H9 (cell line): Measurements from ENCODE around the gene ABLIM1. TPM values are rescaled to one million over a fixed set of nuclear protein-coding genes. Genes with fewer than 3 reads are reported as not detected.

Source experiments
- DNase-seq: peaks from one replicate; pipeline ENCODE4 v3.0.0-alpha.2; 2017
- H2AFZ ChIP-seq: one replicate; pipeline ENCODE4 v1.6.1; 2013; ENCODE audit warnings: mild to moderate bottlenecking, low read length, control low read depth, moderate library complexity
- H2AK5ac ChIP-seq: 2 replicates; pipeline ENCODE4 v1.6.1; 2013; ENCODE audit warnings: low read length, control low read depth, mixed read lengths; ENCODE audit not compliant: insufficient read length
- H2BK120ac ChIP-seq: one replicate; pipeline ENCODE4 v1.6.1; 2013; ENCODE audit warnings: low read depth, mild to moderate bottlenecking, low read length, control low read depth, inconsistent platforms; ENCODE audit not compliant: poor library complexity, severe bottlenecking
- H2BK12ac ChIP-seq: 2 replicates; pipeline ENCODE4 v1.6.1; 2013; ENCODE audit warnings: low read length, control low read depth, mixed read lengths, low read depth; ENCODE audit not compliant: insufficient read length
- H2BK15ac ChIP-seq: 2 replicates; pipeline ENCODE4 v1.6.1; 2013; ENCODE audit warnings: low read depth, low read length, control low read depth
- H2BK20ac ChIP-seq: one replicate; pipeline ENCODE4 v1.6.1; 2013; ENCODE audit warnings: low read depth, mild to moderate bottlenecking, low read length, control low read depth, inconsistent platforms; ENCODE audit not compliant: poor library complexity, severe bottlenecking
- H2BK5ac ChIP-seq: 2 replicates; pipeline ENCODE4 v1.6.1; 2013; ENCODE audit warnings: low read length, control low read depth, mixed read lengths; ENCODE audit not compliant: insufficient read length
- H3K14ac ChIP-seq: 2 replicates; pipeline ENCODE4 v1.6.1; 2013; ENCODE audit warnings: low read length, control low read depth; ENCODE audit not compliant: insufficient read depth
- H3K18ac ChIP-seq: 2 replicates; pipeline ENCODE4 v1.6.1; 2013; ENCODE audit warnings: low read depth, mild to moderate bottlenecking, mixed read lengths, low read length, control low read depth; ENCODE audit not compliant: insufficient read length
- H3K23ac ChIP-seq: 2 replicates; pipeline ENCODE4 v1.6.1; 2013; ENCODE audit warnings: low read length, control low read depth, mixed read lengths, low read depth; ENCODE audit not compliant: insufficient read length
- H3K23me2 ChIP-seq: 2 replicates; pipeline ENCODE4 v1.6.1; 2013; ENCODE audit warnings: low read depth, mild to moderate bottlenecking, mixed read lengths, low read length, control low read depth; ENCODE audit not compliant: insufficient read length, poor library complexity, severe bottlenecking
- H3K27ac ChIP-seq: 2 replicates; pipeline ENCODE4 v1.5.1; 2013; ENCODE audit warnings: low read length, control low read depth, mixed read lengths, low read depth; ENCODE audit not compliant: insufficient read length
- H3K27me3 ChIP-seq: 2 replicates; pipeline ENCODE4 v1.6.1; 2013; ENCODE audit warnings: low read length, control low read depth, inconsistent platforms; ENCODE audit not compliant: insufficient read depth
- H3K4ac ChIP-seq: 2 replicates; pipeline ENCODE4 v1.6.1; 2013; ENCODE audit warnings: low read depth, mild to moderate bottlenecking, control low read depth, inconsistent platforms, low read length, moderate library complexity
- H3K4me1 ChIP-seq: 2 replicates; pipeline ENCODE4 v1.6.1; 2013; ENCODE audit warnings: low read length, control low read depth, inconsistent platforms; ENCODE audit not compliant: insufficient read depth
- H3K4me2 ChIP-seq: 2 replicates; pipeline ENCODE4 v1.6.1; 2013; ENCODE audit warnings: low read length, control low read depth, mixed read lengths; ENCODE audit not compliant: insufficient read length, insufficient read depth
- H3K56ac ChIP-seq: 2 replicates; pipeline ENCODE4 v1.6.1; 2013; ENCODE audit warnings: low read depth, mild to moderate bottlenecking, mixed read lengths, low read length, control low read depth; ENCODE audit not compliant: insufficient read length
- H3K79me1 ChIP-seq: 2 replicates; pipeline ENCODE4 v1.6.1; 2013; ENCODE audit warnings: low read depth, mild to moderate bottlenecking, moderate library complexity, low read length, control low read depth, inconsistent platforms; ENCODE audit not compliant: insufficient read depth, poor library complexity, severe bottlenecking
- H3K79me2 ChIP-seq: 2 replicates; pipeline ENCODE4 v1.6.1; 2013; ENCODE audit warnings: low read length, control low read depth, inconsistent platforms; ENCODE audit not compliant: insufficient read depth
- H3K9ac ChIP-seq: 2 replicates; pipeline ENCODE4 v1.6.1; 2013; ENCODE audit warnings: low read length, control low read depth, mixed read lengths; ENCODE audit not compliant: insufficient read length; ENCODE audit errors: extremely low read depth
- H3K9me3 ChIP-seq: one replicate; pipeline ENCODE4 v1.6.1; 2013; ENCODE audit warnings: low read depth, low read length, inconsistent platforms; ENCODE audit not compliant: control insufficient read depth
- H3T11ph ChIP-seq: one replicate; pipeline ENCODE4 v1.6.1; 2013; ENCODE audit warnings: mild to moderate bottlenecking, low read length, control low read depth, inconsistent platforms
- H4K20me1 ChIP-seq: one replicate; pipeline ENCODE4 v1.6.1; 2013; ENCODE audit not compliant: control insufficient read depth, insufficient read length, insufficient read depth
- H4K5ac ChIP-seq: 2 replicates; pipeline ENCODE4 v1.6.1; 2013; ENCODE audit warnings: low read depth, mild to moderate bottlenecking, mixed read lengths, low read length, control low read depth; ENCODE audit not compliant: insufficient read length
- H4K8ac ChIP-seq: replicated peaks from 2 replicates; pipeline ENCODE4 v1.6.1; 2013; ENCODE audit warnings: low read length, control low read depth, mixed read lengths, low read depth; ENCODE audit not compliant: insufficient read length
- H4K91ac ChIP-seq: 2 replicates; pipeline ENCODE4 v1.6.1; 2013; ENCODE audit warnings: low read depth, mild to moderate bottlenecking, moderate library complexity, mixed read lengths, low read length, control low read depth; ENCODE audit not compliant: insufficient read length
- H3K27ac Mint-ChIP-seq, 3 experiments: 2 replicates in 2 of 3; 3 replicates in 1 of 3; pipeline ENCODE4 v1.8.0; 2020 to 2021; ENCODE audit warnings: mixed read lengths in 3 of 3, mild to moderate bottlenecking in 1 of 3, moderate library complexity in 1 of 3
- H3K27me3 Mint-ChIP-seq: 2 replicates; pipeline ENCODE4 v1.8.0; 2021; ENCODE audit warnings: low read depth, mild to moderate bottlenecking, moderate library complexity, mixed read lengths
- H3K36me3 Mint-ChIP-seq, 3 experiments: 2 replicates in 2 of 3; 3 replicates in 1 of 3; pipeline ENCODE4 v1.8.0; 2020 to 2021; ENCODE audit warnings: low read depth in 3 of 3, mixed read lengths in 3 of 3; ENCODE audit not compliant: insufficient read depth in 1 of 3
- H3K4me1 Mint-ChIP-seq, 2 experiments: 2 replicates each; pipeline ENCODE4 v1.8.0; 2020; ENCODE audit warnings: mixed read lengths in 2 of 2
- H3K4me3 Mint-ChIP-seq, 2 experiments: 2 replicates in 1 of 2; 3 replicates in 1 of 2; pipeline ENCODE4 v1.8.0; 2020 to 2021; ENCODE audit warnings: mild to moderate bottlenecking in 2 of 2, mixed read lengths in 2 of 2, moderate library complexity in 1 of 2
- H3K9me3 Mint-ChIP-seq, 2 experiments: 2 replicates in 1 of 2; 3 replicates in 1 of 2; pipeline ENCODE4 v1.8.0; 2020; ENCODE audit warnings: mild to moderate bottlenecking in 2 of 2, mixed read lengths in 2 of 2, moderate library complexity in 1 of 2
- CTCF ChIP-seq: fragments of 200-600 bp; sonication (generic); conservative IDR thresholded peaks from 3 replicates; pipeline ENCODE4 v1.8.0; 2021; ENCODE audit warnings: antibody characterized with exemption, mild to moderate bottlenecking
- WGBS: extraction: QIAGEN DNeasy Blood & Tissue Kit; methylation state at CpG from one replicate; pipeline ENCODE4 v1.1.7; 2013; ENCODE audit warnings: missing lambda C conversion rate, low lambda C conversion rate, mixed read lengths; ENCODE audit not compliant: insufficient read length; ENCODE audit errors: extremely low coverage; 5-methylcytosine and 5-hydroxymethylcytosine counted together
- total RNA-seq: library from RNA; stranded (reverse); gene quantifications from 2 replicates; pipeline ENCODE4 v1.2.1, GENCODE V29; 2021

ABLIM1 gene
- total RNA-seq, 1 experiment from 2014 or later: 32.1 TPM

GRCh38 chr10:114394531-114394930, 263.5 kb downstream of the ABLIM1 start:
- H3K9me3 Mint-ChIP-seq: no peaks in the 10 kb centered on the region
- Histone ChIP-seq H3K27ac (no peak overlapping the region), H2BK15ac (no peak overlapping the region), H2BK12ac (no peak overlapping the region), H2BK20ac (no peak overlapping the region), H3T11ph (no peak overlapping the region), H4K8ac (no peak overlapping the region), H3K56ac (no peak overlapping the region), H4K5ac (no peak overlapping the region), H2AK5ac (no peak overlapping the region), H3K4me2 (no peak overlapping the region), H3K18ac (no peak overlapping the region), H3K79me2 (no peaks in the 10 kb centered on the region), H3K23ac (no peak overlapping the region), H3K23me2 (no peaks in the 10 kb centered on the region), H3K79me1 (no peaks in the 10 kb centered on the region), H2BK120ac (no peak overlapping the region), H2AFZ (no peak overlapping the region), H4K91ac (no peak overlapping the region), H2BK5ac (no peak overlapping the region), H3K14ac (no peak overlapping the region), H4K20me1 (no peaks in the 10 kb centered on the region), H3K9ac (no peak overlapping the region), H3K9me3 (no peaks in the 10 kb centered on the region), H3K4me1 (peaks cover 3% of the 10 kb centered on the region; the same call in 1 of the 2 replicates), H3K4ac (no peak overlapping the region), H3K27me3 (no peaks in the 10 kb centered on the region)
- no peak for TF ChIP-seq CTCF
- peaks cover 9 to 14% of the 10 kb centered on the region in 2 experiments for H3K4me1 Mint-ChIP-seq
- H3K27me3 Mint-ChIP-seq: peaks cover 50% of the 10 kb centered on the region
- no peak overlapping the region for H3K27ac Mint-ChIP-seq
- H3K36me3 Mint-ChIP-seq: no peaks in the 10 kb centered on the region
- H3K4me3 Mint-ChIP-seq: no peak overlapping the region
- no peak for DNase-seq
- WGBS: no CpG with 5 or more reads among the region's 6 CpGs
